GM12878 (cell line): ENCODE data around the gene MS4A6A. TPM values are rescaled to one million over a fixed set of nuclear protein-coding genes. Genes with fewer than 3 reads are reported as not detected.

Experiments
- ATF7 ChIP-seq: fragments of 450-650 bp; IDR thresholded peaks from 2 replicates; pipeline ENCODE4 v1.6.1; 2016; ENCODE audit warnings: low read depth, mild to moderate bottlenecking
- CBFB ChIP-seq: IDR thresholded peaks from 2 replicates; pipeline ENCODE4 v1.6.1; 2016; ENCODE audit warnings: antibody characterized with exemption, low read depth
- CEBPB ChIP-seq, 2 experiments: fragments of 150-350 bp in 1 of 2; IDR thresholded peaks; 2 replicates each; pipeline ENCODE4 v1.6.1; 2012 to 2014; ENCODE audit warnings: low read depth in 2 of 2, low read length in 2 of 2, borderline replicate concordance in 1 of 2, inconsistent platforms in 1 of 2
- EP300 ChIP-seq, 2 experiments: fragments of 150-350 bp in 1 of 2; IDR thresholded peaks; 2 replicates each; pipeline ENCODE4 v1.6.1; 2011 to 2012; ENCODE audit warnings: low read depth in 2 of 2, low read length in 2 of 2, borderline replicate concordance in 1 of 2, improper control_type of control experiment in 1 of 2, inconsistent platforms in 1 of 2; ENCODE audit not compliant: control insufficient read depth in 1 of 2
- FOXK2 ChIP-seq: fragments of 450-650 bp; IDR thresholded peaks from 2 replicates; pipeline ENCODE4 v1.6.1; 2017; ENCODE audit warnings: mild to moderate bottlenecking, moderate library complexity
- HCFC1 ChIP-seq: fragments of 150-350 bp; IDR thresholded peaks from 2 replicates; pipeline ENCODE4 v1.6.1; 2014; ENCODE audit warnings: low read length
- MTA2 ChIP-seq: fragments of 450-650 bp; IDR thresholded peaks from 2 replicates; pipeline ENCODE4 v1.6.1; 2016; ENCODE audit warnings: low read depth, mild to moderate bottlenecking, moderate library complexity
- MTA3 ChIP-seq: IDR thresholded peaks from 2 replicates; pipeline ENCODE4 v1.6.1; 2012; ENCODE audit warnings: low read length, inconsistent platforms, borderline replicate concordance
- NFYA ChIP-seq: IDR thresholded peaks from 2 replicates; pipeline ENCODE4 v1.6.1; 2011; ENCODE audit warnings: low read depth, mild to moderate bottlenecking, low read length, improper control_type of control experiment, borderline replicate concordance
- RAD51 ChIP-seq: fragments of 450-650 bp; IDR thresholded peaks from 2 replicates; pipeline ENCODE4 v1.6.1; 2016; ENCODE audit warnings: moderate library complexity, mild to moderate bottlenecking, inconsistent platforms
- RBBP5 ChIP-seq: fragments of 200-600 bp; sonication (generic); conservative IDR thresholded peaks from 2 replicates; pipeline ENCODE4 v1.6.1; 2016
- REST ChIP-seq: IDR thresholded peaks from 2 replicates; pipeline ENCODE4 v1.6.1; 2012; ENCODE audit warnings: mild to moderate bottlenecking, low read depth, low read length
- STAT3 ChIP-seq: IDR thresholded peaks from 2 replicates; pipeline ENCODE4 v1.6.1; 2011; ENCODE audit warnings: low read depth, low read length, improper control_type of control experiment
- YBX1 ChIP-seq: fragments of 450-650 bp; IDR thresholded peaks from 2 replicates; pipeline ENCODE4 v1.6.1; 2016; ENCODE audit warnings: antibody characterized with exemption
- YY1 ChIP-seq: IDR thresholded peaks from 2 replicates; pipeline ENCODE4 v1.6.1; 2011; ENCODE audit warnings: low read depth, mild to moderate bottlenecking, low read length
- ZBTB33 ChIP-seq: fragments of 450-650 bp; IDR thresholded peaks from 2 replicates; pipeline ENCODE4 v1.6.1; 2017; ENCODE audit warnings: mild to moderate bottlenecking
- ZBTB4 ChIP-seq: fragments of 450-650 bp; formaldehyde crosslinking; IDR thresholded peaks from 2 replicates; pipeline ENCODE4 v1.4.0; 2022; ENCODE audit warnings: mild to moderate bottlenecking, moderate library complexity
- ZBTB40 ChIP-seq: fragments of 450-650 bp; IDR thresholded peaks from 2 replicates; pipeline ENCODE4 v1.6.1; 2016; ENCODE audit warnings: mild to moderate bottlenecking, moderate library complexity, borderline replicate concordance
- ZNF207 ChIP-seq: fragments of 450-650 bp; IDR thresholded peaks from 2 replicates; pipeline ENCODE4 v1.6.1; 2014; ENCODE audit warnings: antibody characterized with exemption, mild to moderate bottlenecking, borderline replicate concordance
- polyA plus RNA-seq, 11 experiments: library from polyadenylated mRNA; depleted of rRNA in 4 of 11; unstranded in 6 of 11; stranded (reverse) in 5 of 11; fragments of >200 nt; fragmentation: Nextera tagmentation in 4 of 11; fragmentation: Illumina TruSeq in 1 of 11; extraction: Ambion mirVana in 4 of 11; extraction: Trizol in 1 of 11; gene quantifications; 1 replicate in 1 of 11; 2 replicates in 10 of 11; pipeline versions ENCODE4 v1.2.1 to v1.2.3, GENCODE V29; 2011 to 2016; ENCODE audit warnings: inconsistent platforms in 2 of 11, missing spikeins in 2 of 11, low read depth in 1 of 11
- total RNA-seq, 4 experiments: library from RNA; depleted of rRNA in 3 of 4; stranded (reverse); fragments of >200 nt in 3 of 4; fragmentation: Illumina TruSeq in 1 of 4; extraction: Trizol in 1 of 4; gene quantifications; 2 replicates each; pipeline versions ENCODE4 v1.2.1 to v1.2.3, GENCODE V29; 2013 to 2021

Gene MS4A6A
- total and polyA plus RNA-seq, 10 of the 15 experiments (the other 5 are each of a cell fraction or from before 2014, with no cell fraction given): 0.75 to 30.7 (median 9.0) TPM

GRCh38 chr11:60204922-60205321 is 22.0 kb upstream of the MS4A6A start (continued):
- TF ChIP-seq YY1: no peak
- no peak for TF ChIP-seq HCFC1
- TF ChIP-seq CBFB: 0 out of 2 replicates have a peak, but pooled peaks have one; percentile 44
- peak; percentile 91 for TF ChIP-seq MTA2
- no peak for TF ChIP-seq STAT3
- TF ChIP-seq MTA3: peak; percentile 76; the same call in 1 of the 2 replicates
- no peak for TF ChIP-seq YBX1
- no peak for TF ChIP-seq NFYA
- peak; percentile 76 to 90 for TF ChIP-seq EP300 (IDR thresholded peaks at IDR 0.05; ENCODE audit: borderline replicate concordance in 1 of 2, control insufficient read depth in 1 of 2, low read depth in 2 of 2, low read length in 2 of 2)
- TF ChIP-seq FOXK2: no peak
- peak; percentile 80 for TF ChIP-seq ATF7
- no peak for TF ChIP-seq ZBTB40
- no peak for TF ChIP-seq ZBTB4
- TF ChIP-seq ZNF207: no peak
- no peak for TF ChIP-seq CEBPB (IDR thresholded peaks at IDR 0.05; ENCODE audit: borderline replicate concordance in 1 of 2, low read depth in 2 of 2, low read length in 2 of 2)
- TF ChIP-seq RBBP5: no peak
- no peak for TF ChIP-seq RAD51
- TF ChIP-seq ZBTB33: no peak
- TF ChIP-seq REST: no peak
